ENCODE measurements around the gene ZDHHC7.

The ZDHHC7 gene

GRCh38 chr16:85003076-85003475 is 8.3 kb downstream of the ZDHHC7 start:
- peak overlapping the region in 1 of 2 donors; percentile 13 for H3K4me3 ChIP-seq (replicated peaks in 1 of 2; ENCODE audit: low read depth in 2 of 2, low read length in 2 of 2)
- no peak for TF ChIP-seq CTCF (IDR thresholded peaks at IDR 0.05; ENCODE audit: low read depth, low read length)
- no peak for DNase-seq (ENCODE audit: low read depth in 2 of 2)

- TF ChIP-seq CTCF (IDR thresholded peaks at IDR 0.05; ENCODE audit: low read depth, low read length) = no peak
- peak in 1 of 2 donors; percentile 59 for DNase-seq (ENCODE audit: low read depth in 2 of 2)
- H3K4me3 ChIP-seq (replicated peaks in 1 of 2; ENCODE audit: low read depth in 2 of 2, low read length in 2 of 2) = peak overlapping the region in 1 of 2 donors; percentile 13
Measured at GRCh38 chr16:85002608-85003007, 8.7 kb downstream of the ZDHHC7 start.

GRCh38 chr16:85002099-85002541 is 9.2 kb downstream of the ZDHHC7 start:
- H3K4me3 ChIP-seq (replicated peaks in 1 of 2; ENCODE audit: low read depth in 2 of 2, low read length in 2 of 2) = peak overlapping the region in 1 of 2 donors; percentile 13
- TF ChIP-seq CTCF (IDR thresholded peaks at IDR 0.05; ENCODE audit: low read depth, low read length) = no peak
- peak in 1 of 2 donors; percentile 76 for DNase-seq (ENCODE audit: low read depth in 2 of 2)

GRCh38 chr16:84999857-85000480 is 11.4 kb downstream of the ZDHHC7 start:
- TF ChIP-seq CTCF (IDR thresholded peaks at IDR 0.05; ENCODE audit: low read depth, low read length) = no peak
- no peak overlapping the region for H3K4me3 ChIP-seq (replicated peaks in 1 of 2; ENCODE audit: low read depth in 2 of 2, low read length in 2 of 2)
- DNase-seq (ENCODE audit: low read depth in 2 of 2) = no peak

GRCh38 chr16:84999200-84999599 is 12.1 kb downstream of the ZDHHC7 start:
- H3K4me3 ChIP-seq (replicated peaks in 1 of 2; ENCODE audit: low read depth in 2 of 2, low read length in 2 of 2) = no peak overlapping the region
- TF ChIP-seq CTCF (IDR thresholded peaks at IDR 0.05; ENCODE audit: low read depth, low read length) = no peak
- peak in 1 of 2 donors; percentile 64 for DNase-seq (ENCODE audit: low read depth in 2 of 2)

GRCh38 chr16:84996365-84996764 is 15.0 kb downstream of the ZDHHC7 start:
- no peak for DNase-seq (ENCODE audit: low read depth in 2 of 2)
- TF ChIP-seq CTCF (IDR thresholded peaks at IDR 0.05; ENCODE audit: low read depth, low read length) = no peak
- H3K4me3 ChIP-seq (replicated peaks in 1 of 2; ENCODE audit: low read depth in 2 of 2, low read length in 2 of 2) = no peak overlapping the region

- no peak for DNase-seq (ENCODE audit: low read depth in 2 of 2)
- no peak for TF ChIP-seq CTCF (IDR thresholded peaks at IDR 0.05; ENCODE audit: low read depth, low read length)
- H3K4me3 ChIP-seq (replicated peaks in 1 of 2; ENCODE audit: low read depth in 2 of 2, low read length in 2 of 2) = no peak overlapping the region
Measured at GRCh38 chr16:84995663-84996062, 15.7 kb downstream of the ZDHHC7 start.

All from cardiac fibroblast (primary cell).